Measurements from ENCODE around the gene DEFB114. TPM values are rescaled to one million over a fixed set of nuclear protein-coding genes. Genes with fewer than 3 reads are reported as not detected.

DEFB114 gene
- total RNA-seq, 4 donors from 2014 or later: not detected

DNA sequence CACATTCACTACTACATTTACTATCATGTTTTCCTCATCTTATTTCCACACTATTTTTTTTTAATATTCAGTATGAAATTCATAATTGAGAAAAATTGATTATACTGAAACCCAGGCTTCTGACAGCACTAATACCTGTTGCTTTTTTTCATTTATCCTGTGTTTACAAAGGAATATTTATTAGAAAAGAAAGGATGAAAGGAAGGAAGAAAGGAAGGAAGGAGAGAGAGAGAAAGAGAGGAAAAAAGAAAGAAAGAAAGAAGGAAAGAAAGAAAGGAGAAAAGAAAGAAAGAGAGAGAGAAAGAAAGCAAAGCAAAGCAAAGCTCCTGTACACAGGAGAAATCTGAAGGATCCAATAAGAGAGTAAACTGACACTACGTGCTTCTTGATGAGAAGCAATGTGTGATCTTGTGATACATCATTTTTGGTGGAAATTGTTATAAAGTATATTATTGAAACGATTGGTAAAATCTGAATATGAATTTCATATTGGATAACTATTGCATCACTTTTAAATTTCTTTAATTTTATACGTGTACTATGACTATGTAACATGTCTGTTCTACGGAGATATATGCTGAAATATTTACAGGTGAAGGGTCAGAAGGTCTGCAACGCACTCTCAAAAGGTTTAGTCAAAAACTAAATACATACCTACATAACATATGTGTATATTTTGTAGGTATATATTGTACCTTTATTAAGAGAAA, 43.9 kb downstream of the DEFB114 start:
- DNase-seq (ENCODE audit: low spot score) (no peak), ATAC-seq (ENCODE audit: low FRiP score) (no peak)
- TF ChIP-seq CTCF (IDR thresholded peaks at IDR 0.05): no peak

DNA sequence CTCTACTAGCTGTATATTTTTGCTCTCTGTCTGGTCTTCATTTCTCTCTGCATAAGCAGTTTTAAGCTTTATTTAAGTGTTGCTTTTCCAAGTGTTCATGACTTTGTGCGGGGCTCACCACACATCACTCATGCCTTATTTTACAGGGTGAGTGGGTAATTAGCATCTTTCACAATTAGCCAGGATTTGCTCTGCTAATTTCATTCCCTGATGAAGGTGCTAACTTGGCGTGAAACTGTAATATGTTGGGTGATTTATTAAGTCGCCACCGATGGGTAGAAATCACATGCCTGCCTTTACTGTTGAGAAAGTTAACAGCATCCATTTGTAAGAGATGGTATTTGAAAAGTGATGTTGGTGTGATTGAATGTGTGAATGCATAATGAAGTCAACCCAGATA, 44.7 kb downstream of the DEFB114 start:
- no peak for TF ChIP-seq CTCF (IDR thresholded peaks at IDR 0.05)
- ATAC-seq (ENCODE audit: low FRiP score) (no peak), DNase-seq (ENCODE audit: low spot score) (no peak)

GRCh38 chr6:49918787-49919186, 45.2 kb downstream of the DEFB114 start:
- DNase-seq (ENCODE audit: low spot score) (no peak), ATAC-seq (ENCODE audit: low FRiP score) (no peak)
- TF ChIP-seq CTCF (IDR thresholded peaks at IDR 0.05): no peak

GRCh38 chr6:49915035-49915434, 48.9 kb downstream of the DEFB114 start:
- ATAC-seq (ENCODE audit: low FRiP score) (no peak), DNase-seq (ENCODE audit: low spot score) (no peak)
- TF ChIP-seq CTCF (IDR thresholded peaks at IDR 0.05): no peak

GRCh38 chr6:49913636-49914375, 50.2 kb downstream of the DEFB114 start:
- no peak for DNase-seq (ENCODE audit: low spot score)
- no peak for TF ChIP-seq CTCF (IDR thresholded peaks at IDR 0.05)
- no peak for ATAC-seq (ENCODE audit: low FRiP score)

- ATAC-seq (ENCODE audit: low FRiP score) (no peak), DNase-seq (ENCODE audit: low spot score) (no peak)
- no peak for TF ChIP-seq CTCF (IDR thresholded peaks at IDR 0.05)
Observed at GRCh38 chr6:49912196-49912595, 51.8 kb downstream of the DEFB114 start.

DNA sequence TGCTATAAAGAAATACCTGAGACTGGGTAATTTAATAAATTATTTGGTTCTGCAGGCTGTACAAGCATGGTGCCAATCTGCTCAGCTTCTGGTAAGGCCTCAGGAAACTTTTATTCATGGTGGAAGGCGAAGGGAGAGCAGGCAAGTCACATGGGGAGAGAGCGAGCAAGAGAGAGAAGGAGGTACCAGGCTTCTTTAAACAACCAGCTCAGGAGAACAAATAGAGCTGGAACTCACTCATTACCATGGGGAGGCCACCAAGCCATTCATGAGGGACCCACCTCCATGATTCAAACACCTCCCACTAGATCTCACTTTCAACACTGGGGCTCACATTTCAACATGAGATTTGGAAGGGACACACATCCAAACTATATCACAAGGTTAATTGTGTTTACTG, 52.7 kb downstream of the DEFB114 start:
- no peak for DNase-seq (ENCODE audit: low spot score)
- TF ChIP-seq CTCF (IDR thresholded peaks at IDR 0.05): no peak
- ATAC-seq (ENCODE audit: low FRiP score): no peak
